Panc1 (cell line): ENCODE measurements around the gene CCT7. TPM values are rescaled to one million over a fixed set of nuclear protein-coding genes. Genes with fewer than 3 reads are reported as not detected.

Source experiments
- ATAC-seq: fragments of 200-7000 bp; cut with Tn5 transposase; 2 replicates; pipeline ENCODE4 v1.9.1; 2020; ENCODE audit warnings: mild to moderate bottlenecking, moderate library complexity
- BruUV-seq: library from RNA; stranded (reverse); fragments of 400-500 nt; replicated peaks from 2 replicates; lab custom pipeline; 2021; lab: Mats Ljungman, UMichigan
- CTCF ChIA-PET: fragments of 300-600 bp; sonication (Branson Sonifier 250); formaldehyde crosslinking; loops from one replicate; lab custom pipeline; 2022; ENCODE audit warnings: antibody characterized with exemption; lab: Charles Lee
- POLR2A ChIA-PET: fragments of 300-600 bp; sonication (Branson Sonifier 250); formaldehyde crosslinking; loops from one replicate; lab custom pipeline; 2022; ENCODE audit warnings: antibody characterized with exemption; lab: Charles Lee
- DNase-seq: peaks from one replicate; pipeline ENCODE4 v3.0.0-alpha.2; 2010; ENCODE audit warnings: low read depth, low spot score
- H3K27ac ChIP-seq: 2 replicates; pipeline ENCODE4 v1.5.1; 2011; ENCODE audit warnings: mild to moderate bottlenecking, low read length, inconsistent platforms
- H3K27me3 ChIP-seq: fragments of 200-500 bp; sonication (Bioruptor generic); 2 replicates; pipeline ENCODE4 v1.6.0; 2014; ENCODE audit warnings: low read length, inconsistent platforms; ENCODE audit not compliant: control insufficient read depth, insufficient read depth
- H3K36me3 ChIP-seq: fragments of 200-500 bp; sonication (Bioruptor generic); 2 replicates; pipeline ENCODE4 v1.5.1; 2014; ENCODE audit warnings: inconsistent platforms, mild to moderate bottlenecking, low read length, moderate library complexity; ENCODE audit not compliant: control insufficient read depth, insufficient read depth
- H3K4me1 ChIP-seq: 2 replicates; pipeline ENCODE4 v1.5.1; 2011; ENCODE audit warnings: inconsistent platforms, mild to moderate bottlenecking, low read length, moderate library complexity; ENCODE audit not compliant: control insufficient read depth, insufficient read depth
- H3K4me3 ChIP-seq, 2 experiments: 2 replicates each; pipeline ENCODE4 v1.5.1; 2011 to 2012; ENCODE audit warnings: low read depth in 2 of 2, low read length in 2 of 2, mild to moderate bottlenecking in 2 of 2, inconsistent platforms in 1 of 2, moderate library complexity in 1 of 2
- H3K9me3 ChIP-seq: fragments of 200-500 bp; sonication (Bioruptor generic); 2 replicates; pipeline ENCODE4 v1.5.1; 2014; ENCODE audit warnings: low read depth, mild to moderate bottlenecking, inconsistent platforms, low read length, moderate library complexity; ENCODE audit not compliant: control insufficient read depth, insufficient read depth
- POLR2AphosphoS5 ChIP-seq: IDR thresholded peaks from 2 replicates; pipeline ENCODE4 v1.6.1; 2012; ENCODE audit warnings: mild to moderate bottlenecking, low read depth, low read length, moderate library complexity
- REST ChIP-seq, 2 experiments: IDR thresholded peaks; 2 replicates each; pipeline ENCODE4 v1.6.1; 2011 to 2012; ENCODE audit warnings: low read depth in 2 of 2, control low read depth in 1 of 2, low read length in 1 of 2, mild to moderate bottlenecking in 1 of 2, moderate library complexity in 1 of 2; ENCODE audit not compliant: insufficient read depth in 1 of 2
- SIN3A ChIP-seq: IDR thresholded peaks from 2 replicates; pipeline ENCODE4 v1.6.1; 2012; ENCODE audit warnings: low read depth, mild to moderate bottlenecking, low read length, moderate library complexity, borderline replicate concordance; ENCODE audit not compliant: insufficient read depth
- TCF7L2 ChIP-seq: IDR thresholded peaks from 2 replicates; pipeline ENCODE4 v1.6.1; 2011; ENCODE audit warnings: mild to moderate bottlenecking, low read depth, low read length, inconsistent platforms
- in situ Hi-C: cut with HindIII; loops from 2 replicates; pipeline ENCODE4 v1.10.0; 2016; ENCODE audit warnings: low sequenced_read_pairs, low pct_unique_long_range_greater_than_20kb
- intact Hi-C: fragments of 100-400 bp; cut with micrococcal nuclease; formaldehyde crosslinking; loops from one replicate; pipeline ENCODE4 v1.10.0; 2022; ENCODE audit not compliant: unreplicated experiment
- total RNA-seq: library from RNA; stranded (reverse); gene quantifications from one replicate; pipeline ENCODE4 v1.2.1, GENCODE V29; 2021; ENCODE audit not compliant: unreplicated experiment
- TF ChIP-seq, protein P1 (sequence below): fragments of 450-650 bp; IDR thresholded peaks from 2 replicates; pipeline ENCODE4 v1.5.1; 2017; ENCODE audit warnings: mild to moderate bottlenecking

CCT7 gene
- total RNA-seq, 1 experiment from 2014 or later: 426 TPM

DNA sequence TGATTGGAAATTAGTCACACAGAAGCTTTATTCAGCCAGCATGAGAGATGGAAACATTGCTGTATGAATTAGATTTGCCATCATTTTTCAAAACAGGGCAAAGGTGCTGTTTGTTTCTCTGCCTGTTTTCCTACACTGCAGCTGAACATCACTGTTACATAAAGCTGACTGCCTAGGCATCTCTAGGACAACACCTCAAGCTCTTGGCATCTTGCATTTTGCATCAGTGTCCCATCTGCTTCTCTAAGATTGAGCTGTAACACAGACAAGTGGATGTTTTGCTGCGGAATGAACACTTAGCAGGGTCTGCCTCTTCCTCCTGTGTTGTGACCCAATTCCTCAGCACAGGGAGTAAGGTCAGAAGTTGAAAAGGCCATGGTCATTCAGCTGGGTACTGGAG, 4.9 kb downstream of the CCT7 start:
- no peak for ATAC-seq
- Histone ChIP-seq H3K36me3 (peaks cover 26% of the 10 kb centered on the region), H3K4me1 (peaks cover 38% of the 10 kb centered on the region), H3K27me3 (no peaks in the 10 kb centered on the region), H3K27ac (no peak overlapping the region), H3K4me3 (no peak overlapping the region), H3K9me3 (no peaks in the 10 kb centered on the region)
- no peak for TF ChIP-seq SIN3A
- TF ChIP-seq TCF7L2: no peak
- no peak for TF ChIP-seq REST (IDR thresholded peaks at IDR 0.05; ENCODE audit: insufficient read depth in 1 of 2, low read depth in 2 of 2, low read length in 1 of 2)
- TF ChIP-seq, protein P1, sequence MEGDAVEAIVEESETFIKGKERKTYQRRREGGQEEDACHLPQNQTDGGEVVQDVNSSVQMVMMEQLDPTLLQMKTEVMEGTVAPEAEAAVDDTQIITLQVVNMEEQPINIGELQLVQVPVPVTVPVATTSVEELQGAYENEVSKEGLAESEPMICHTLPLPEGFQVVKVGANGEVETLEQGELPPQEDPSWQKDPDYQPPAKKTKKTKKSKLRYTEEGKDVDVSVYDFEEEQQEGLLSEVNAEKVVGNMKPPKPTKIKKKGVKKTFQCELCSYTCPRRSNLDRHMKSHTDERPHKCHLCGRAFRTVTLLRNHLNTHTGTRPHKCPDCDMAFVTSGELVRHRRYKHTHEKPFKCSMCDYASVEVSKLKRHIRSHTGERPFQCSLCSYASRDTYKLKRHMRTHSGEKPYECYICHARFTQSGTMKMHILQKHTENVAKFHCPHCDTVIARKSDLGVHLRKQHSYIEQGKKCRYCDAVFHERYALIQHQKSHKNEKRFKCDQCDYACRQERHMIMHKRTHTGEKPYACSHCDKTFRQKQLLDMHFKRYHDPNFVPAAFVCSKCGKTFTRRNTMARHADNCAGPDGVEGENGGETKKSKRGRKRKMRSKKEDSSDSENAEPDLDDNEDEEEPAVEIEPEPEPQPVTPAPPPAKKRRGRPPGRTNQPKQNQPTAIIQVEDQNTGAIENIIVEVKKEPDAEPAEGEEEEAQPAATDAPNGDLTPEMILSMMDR: no peak
- TF ChIP-seq POLR2AphosphoS5: no peak
- in situ Hi-C loops: loop anchor here (10.0 kb wide), 1 partner anchor 56 kb away; the partner anchor contains the start of gene EGR4
- no TSS peak for BruUV-seq
- intact Hi-C loops: no loop called here
- no peak for DNase-seq
- ChIA-PET CTCF (interaction anchor here (1.3 kb wide), 1 partner anchor 26 kb away, joined by 5 read pairs; no protein-coding TSS in a partner anchor), POLR2A (interaction anchor here (1.1 kb wide), 1 partner anchor 12 kb away, joined by 4 read pairs; no protein-coding TSS in a partner anchor)

DNA sequence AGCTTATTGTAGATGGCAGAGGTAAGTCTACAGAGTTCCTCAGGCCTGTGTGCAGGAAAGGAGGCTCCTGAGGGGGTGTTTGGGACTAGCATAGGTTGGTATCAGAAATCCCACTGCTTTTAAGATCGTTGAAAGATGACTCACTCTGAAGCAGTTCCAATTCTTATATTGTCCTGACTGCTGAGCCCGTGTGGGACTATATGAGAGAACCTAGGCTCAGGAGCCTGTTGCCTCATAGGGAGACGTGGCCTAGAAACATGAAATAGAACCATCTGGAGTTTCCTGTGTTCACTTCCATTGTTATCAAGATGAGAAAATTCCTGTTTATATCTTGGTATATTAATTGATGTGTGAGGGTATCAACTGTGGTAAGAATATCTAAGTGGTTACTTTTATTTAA, 5.7 kb downstream of the CCT7 start:
- intact Hi-C loops: no loop called here
- H3K27me3 ChIP-seq: no peaks in the 10 kb centered on the region
- peaks cover 39% of the 10 kb centered on the region for H3K4me1 ChIP-seq
- TF ChIP-seq REST (IDR thresholded peaks at IDR 0.05; ENCODE audit: insufficient read depth in 1 of 2, low read depth in 2 of 2, low read length in 1 of 2): no peak
- TF ChIP-seq TCF7L2: no peak
- TF ChIP-seq SIN3A: no peak
- no peak for TF ChIP-seq POLR2AphosphoS5
- TF ChIP-seq, protein P1: no peak
- no peak overlapping the region for H3K4me3 ChIP-seq
- ChIA-PET CTCF (interaction anchor here (1.3 kb wide), 1 partner anchor 27 kb away, joined by 5 read pairs; no protein-coding TSS in a partner anchor), POLR2A (interaction anchor here (1.1 kb wide), 1 partner anchor 11 kb away, joined by 4 read pairs; no protein-coding TSS in a partner anchor)
- H3K27ac ChIP-seq: no peak overlapping the region
- DNase-seq (no peak), ATAC-seq (no peak)
- in situ Hi-C loops: loop anchor here (10.0 kb wide), 1 partner anchor 55 kb away; the partner anchor contains the start of gene EGR4
- H3K9me3 ChIP-seq: no peaks in the 10 kb centered on the region
- peaks cover 27% of the 10 kb centered on the region for H3K36me3 ChIP-seq
- no TSS peak for BruUV-seq
